Peyer's patch (tissue), 4 donors: ENCODE results near the gene PSMB11.
A peak's percentile ranks its signal among the peaks of the same experiment; 100 is the strongest.

Experiments used
- POLR2A ChIP-seq, 2 donors: fragments of 450-650 bp; IDR thresholded peaks; one replicate each; pipeline ENCODE4 v1.5.1; 2017; ENCODE audit warnings: antibody characterized with exemption in 2 of 2, mild to moderate bottlenecking in 2 of 2, moderate library complexity in 2 of 2
- TF ChIP-seq, protein P1 (sequence below), 6 experiments: fragments of 450-650 bp in 4 of 6; fragments of 200-600 bp in 2 of 6; sonication (generic) in 1 of 6; IDR thresholded peaks; one replicate each; pipeline ENCODE4 v1.5.1; 2017 to 2019; ENCODE audit warnings: antibody characterized with exemption in 6 of 6, mild to moderate bottlenecking in 3 of 6, moderate library complexity in 1 of 6

DNA sequence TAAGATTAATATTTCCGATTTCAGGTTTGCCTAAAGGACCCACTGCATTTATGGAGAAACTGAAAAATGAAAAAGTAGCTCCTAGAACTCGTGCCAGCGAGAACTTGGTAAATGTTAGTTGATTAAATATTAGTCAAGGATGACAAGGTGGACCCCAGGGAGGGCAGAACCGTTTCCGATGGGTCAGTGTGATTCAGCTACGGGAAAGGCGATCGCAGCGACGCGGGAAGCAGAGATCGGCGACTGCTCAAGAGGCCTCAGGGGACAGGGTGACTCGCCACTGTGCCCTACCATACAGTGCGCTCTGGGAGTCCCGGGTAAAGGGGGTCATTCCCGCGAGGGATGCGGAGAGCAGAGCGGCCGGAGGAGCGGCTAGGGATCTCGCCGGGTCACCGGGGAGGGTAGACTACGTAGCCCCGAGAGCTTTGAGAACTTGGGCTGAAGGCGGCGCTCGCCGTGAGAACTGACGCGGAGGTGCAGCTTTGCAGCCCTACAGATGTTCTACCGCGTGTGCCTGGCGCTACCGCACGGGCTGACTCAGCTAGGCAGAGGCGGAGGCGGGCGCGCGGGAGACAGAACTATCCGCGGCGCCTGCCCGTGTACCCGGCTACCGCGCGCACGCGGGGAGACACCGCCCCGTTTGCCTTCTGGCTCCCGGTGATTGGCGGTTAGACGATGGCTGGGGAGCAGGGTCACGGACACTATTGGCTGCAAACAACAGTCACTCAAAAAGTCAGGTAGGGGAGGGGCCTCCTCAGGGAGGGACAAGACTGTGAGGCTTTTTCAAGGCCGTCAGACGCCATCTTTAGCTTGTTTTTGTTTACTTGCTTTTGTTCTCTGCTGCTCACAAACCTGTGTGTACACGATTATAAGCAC is 35.2 kb upstream of the PSMB11 start:
- TF ChIP-seq, protein P1, sequence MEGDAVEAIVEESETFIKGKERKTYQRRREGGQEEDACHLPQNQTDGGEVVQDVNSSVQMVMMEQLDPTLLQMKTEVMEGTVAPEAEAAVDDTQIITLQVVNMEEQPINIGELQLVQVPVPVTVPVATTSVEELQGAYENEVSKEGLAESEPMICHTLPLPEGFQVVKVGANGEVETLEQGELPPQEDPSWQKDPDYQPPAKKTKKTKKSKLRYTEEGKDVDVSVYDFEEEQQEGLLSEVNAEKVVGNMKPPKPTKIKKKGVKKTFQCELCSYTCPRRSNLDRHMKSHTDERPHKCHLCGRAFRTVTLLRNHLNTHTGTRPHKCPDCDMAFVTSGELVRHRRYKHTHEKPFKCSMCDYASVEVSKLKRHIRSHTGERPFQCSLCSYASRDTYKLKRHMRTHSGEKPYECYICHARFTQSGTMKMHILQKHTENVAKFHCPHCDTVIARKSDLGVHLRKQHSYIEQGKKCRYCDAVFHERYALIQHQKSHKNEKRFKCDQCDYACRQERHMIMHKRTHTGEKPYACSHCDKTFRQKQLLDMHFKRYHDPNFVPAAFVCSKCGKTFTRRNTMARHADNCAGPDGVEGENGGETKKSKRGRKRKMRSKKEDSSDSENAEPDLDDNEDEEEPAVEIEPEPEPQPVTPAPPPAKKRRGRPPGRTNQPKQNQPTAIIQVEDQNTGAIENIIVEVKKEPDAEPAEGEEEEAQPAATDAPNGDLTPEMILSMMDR (IDR thresholded peaks at IDR 0.05), result peak in 2 of 6 experiments; percentile 10 to 21
- TF ChIP-seq POLR2A (IDR thresholded peaks at IDR 0.05), result peak; percentile 71 to 82
